NCI-H526 treated with DMSO at 0.1 percent for 48 hours (cell line): ENCODE results near the gene RNF148.
"Not testable (repeated sequence)": the region's sequence is repeated elsewhere in the genome, so short reads cannot be mapped to it uniquely, and the experiment has no call there.

ENCODE experiments used
- DNase-seq: peaks from one replicate; lab custom pipeline; 2025; lab: John Stamatoyannopoulos, UW

RNF148 gene

DNA sequence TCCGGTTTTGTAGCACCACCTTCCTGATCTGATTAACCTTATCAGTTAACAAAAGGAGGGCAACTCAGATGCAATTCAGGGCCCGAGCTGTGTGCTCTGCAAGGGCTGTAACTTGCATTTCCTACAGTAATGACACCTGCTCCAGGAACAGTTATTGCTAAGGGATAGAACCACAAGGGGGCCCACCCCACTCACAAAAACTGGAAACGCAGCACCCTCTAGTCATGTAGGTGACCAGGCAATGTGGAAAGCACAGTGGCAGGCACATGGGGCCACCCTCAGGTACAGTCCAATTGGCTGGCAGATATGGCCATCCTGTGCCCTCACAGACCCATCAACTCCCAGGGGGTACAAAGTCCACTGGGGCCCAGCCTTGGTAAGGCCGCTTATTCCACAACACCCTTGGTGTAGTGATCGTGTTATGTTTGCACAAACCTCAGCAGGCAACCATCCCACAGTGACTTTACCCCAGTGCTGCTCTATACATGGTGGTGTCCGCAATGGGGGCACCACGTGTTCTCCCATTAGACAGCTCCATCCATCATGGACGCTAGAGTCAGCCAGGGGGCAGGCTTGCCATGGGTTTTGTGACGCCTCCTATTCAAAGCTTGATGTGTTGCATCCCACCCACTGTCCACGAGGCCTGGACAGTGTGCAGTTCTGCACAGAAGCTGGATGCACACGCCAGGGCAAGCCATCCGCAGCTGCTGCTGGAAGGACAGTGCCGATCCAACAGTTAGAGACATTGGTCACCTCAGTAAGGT is 13.2 kb downstream of the RNF148 start:
- no peak for DNase-seq

DNA sequence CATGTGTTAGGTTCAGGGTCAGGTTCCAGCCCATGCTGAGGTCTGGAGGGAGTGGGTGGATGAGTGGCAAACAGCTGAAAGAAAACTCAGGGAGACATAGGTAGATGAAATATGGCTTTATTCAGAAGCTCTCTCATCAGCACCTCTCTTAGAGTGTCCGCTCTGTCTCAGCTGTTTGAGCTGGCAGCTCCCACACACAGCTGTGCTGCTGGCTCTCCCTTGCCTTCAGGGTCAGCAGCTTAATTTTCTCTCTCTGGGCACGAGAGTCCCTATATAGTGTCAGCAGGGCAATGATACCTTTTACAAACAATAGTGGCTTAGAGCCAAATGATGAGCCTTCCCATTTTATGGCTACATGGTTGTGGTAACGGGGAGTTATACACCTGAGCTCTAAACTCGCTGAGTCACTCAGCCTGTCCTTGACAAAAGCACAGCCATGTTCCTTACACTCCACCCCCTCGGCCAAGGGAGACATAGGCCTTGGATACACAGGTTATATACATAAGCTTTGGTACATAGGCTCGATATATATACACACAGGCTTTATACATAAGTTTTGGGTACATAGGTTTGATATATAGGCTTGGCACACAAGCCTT is 14.2 kb downstream of the RNF148 start:
- no peak for DNase-seq

DNA sequence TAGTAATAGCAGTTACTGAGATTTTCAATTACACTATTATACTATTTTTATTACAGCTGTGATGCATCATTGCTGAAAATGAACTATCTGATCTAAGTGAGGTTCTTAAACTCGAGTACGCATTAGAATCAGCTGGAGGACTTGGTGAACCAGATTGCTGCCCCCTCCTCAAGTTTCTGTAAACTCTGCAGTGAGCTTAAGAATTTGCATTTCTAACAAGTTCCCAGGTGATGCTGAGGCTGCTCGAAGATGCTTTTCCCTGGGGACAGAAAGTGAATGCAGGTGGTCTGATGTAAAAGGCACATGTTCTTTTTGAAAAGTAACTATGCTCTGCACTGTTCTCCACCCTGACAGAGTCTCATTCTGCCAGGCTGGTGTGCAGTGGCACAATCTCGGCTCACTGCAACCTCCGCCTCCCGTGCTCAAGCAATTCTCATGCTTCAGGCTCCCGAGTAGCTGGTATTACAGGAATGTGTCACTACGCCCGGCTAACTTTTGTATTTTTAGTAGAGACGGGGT is 16.3 kb downstream of the RNF148 start:
- no peak for DNase-seq

DNA sequence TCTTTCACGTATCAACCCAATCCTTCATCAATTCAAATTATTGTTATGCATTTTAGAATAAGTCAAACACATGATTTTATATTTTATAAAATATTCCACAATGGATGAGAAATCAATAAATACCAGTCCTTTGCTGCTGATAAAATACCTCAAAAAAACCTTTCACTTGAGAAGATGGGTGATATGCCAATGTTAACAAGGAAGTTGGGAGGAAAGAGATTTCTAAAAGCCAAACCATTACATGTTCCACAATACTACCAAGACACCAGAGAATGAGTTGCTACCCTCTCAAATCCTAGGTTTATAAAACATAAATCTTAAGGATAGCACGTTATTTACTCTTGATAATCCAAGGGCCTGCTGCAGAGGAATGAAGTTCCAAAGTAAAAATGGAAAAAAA is 18.2 kb downstream of the RNF148 start:
- no peak for DNase-seq

DNA sequence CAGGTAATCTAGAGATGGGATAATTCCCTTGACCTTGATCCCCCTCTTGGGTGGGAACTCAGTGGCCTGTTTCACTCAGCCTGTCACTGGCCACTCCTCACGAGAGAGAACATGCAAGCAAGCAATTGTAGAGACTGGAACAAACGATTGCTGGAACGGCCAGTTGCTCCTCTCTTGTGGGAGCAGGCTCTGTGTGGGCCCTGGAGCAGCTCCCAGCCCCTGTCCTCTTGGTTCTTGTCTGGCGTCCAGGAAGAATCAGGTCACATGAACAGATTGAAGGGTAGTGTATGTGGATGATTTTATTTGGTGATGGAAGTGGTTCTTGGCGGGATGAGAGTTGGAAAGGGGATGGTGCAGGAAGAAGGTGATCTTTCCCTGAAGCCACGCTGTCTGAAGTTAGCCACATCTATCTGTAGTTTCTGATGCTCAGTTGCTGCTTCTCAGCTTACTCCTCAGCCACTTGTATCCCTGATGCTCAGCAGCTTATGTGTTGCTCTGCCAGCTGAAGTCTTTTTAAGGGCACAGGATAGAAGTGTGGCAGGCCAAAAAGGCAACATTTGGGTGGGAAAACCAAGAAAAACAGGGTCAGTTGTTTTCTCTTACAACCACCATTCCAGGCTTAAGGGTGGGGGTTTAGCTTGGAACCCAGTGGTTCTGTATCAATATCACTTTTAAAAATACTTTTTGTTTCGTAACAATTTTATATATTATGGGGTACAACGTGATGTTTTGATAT is 19.7 kb downstream of the RNF148 start:
- no peak for DNase-seq

DNA sequence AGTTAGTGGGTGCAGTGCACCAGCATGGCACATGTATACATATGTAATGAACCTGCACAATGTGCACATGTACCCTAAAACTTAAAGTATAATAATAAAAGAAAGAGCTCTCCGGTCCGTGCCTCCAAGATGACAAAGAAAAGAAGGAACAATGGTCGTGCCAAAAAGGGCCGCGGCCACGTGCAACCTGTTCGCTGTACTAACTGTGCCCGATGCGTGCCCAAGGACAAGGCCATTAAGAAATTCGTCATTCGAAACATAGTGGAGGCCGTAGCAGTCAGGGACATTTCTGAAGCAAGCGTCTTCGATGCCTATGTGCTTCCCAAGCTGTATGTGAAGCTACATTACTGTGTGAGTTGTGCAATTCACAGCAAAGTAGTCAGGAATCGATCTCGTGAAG is 21.5 kb downstream of the RNF148 start:
- not testable (repeated sequence) for DNase-seq

DNA sequence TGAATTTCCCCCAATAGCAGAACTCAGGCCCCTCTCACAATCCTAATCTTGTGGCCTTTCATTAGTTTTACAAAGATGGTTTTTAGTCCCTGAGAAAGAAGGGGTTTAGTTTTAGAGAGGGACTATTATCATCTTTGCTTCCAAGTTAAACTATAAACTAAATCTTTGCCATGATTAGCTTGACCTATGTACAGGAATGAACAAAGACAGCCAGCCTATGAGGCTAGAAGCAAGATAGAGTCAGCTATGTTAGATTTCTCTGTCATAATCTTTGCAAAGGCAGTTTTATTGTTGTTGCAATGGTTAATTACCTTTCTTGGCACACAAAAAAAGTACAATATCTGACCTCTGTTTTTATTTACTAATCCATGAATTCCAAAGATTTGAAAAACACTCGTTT is 22.9 kb downstream of the RNF148 start:
- no peak for DNase-seq

DNA sequence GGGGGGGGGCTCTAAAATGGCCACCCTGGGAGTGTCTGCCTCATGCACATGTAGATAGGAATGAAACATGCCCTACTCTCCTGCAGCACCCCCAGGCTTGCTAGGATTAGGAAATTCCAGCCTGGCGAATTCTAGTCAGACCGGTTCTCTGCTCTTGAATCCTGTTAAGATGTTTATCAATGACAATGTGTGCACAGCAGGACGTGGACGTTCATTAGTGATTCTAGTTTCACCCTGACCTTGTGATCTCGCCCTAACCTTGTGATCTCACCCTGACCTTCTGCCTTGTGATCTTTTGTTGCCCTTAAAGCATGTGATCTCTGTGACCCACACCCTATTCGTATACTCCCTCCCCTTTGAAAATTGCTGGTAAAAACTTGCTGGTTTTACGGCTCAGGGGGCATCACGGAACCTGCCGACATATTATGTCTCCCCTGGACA is 23.4 kb downstream of the RNF148 start:
- peak; percentile 16 for DNase-seq

DNA sequence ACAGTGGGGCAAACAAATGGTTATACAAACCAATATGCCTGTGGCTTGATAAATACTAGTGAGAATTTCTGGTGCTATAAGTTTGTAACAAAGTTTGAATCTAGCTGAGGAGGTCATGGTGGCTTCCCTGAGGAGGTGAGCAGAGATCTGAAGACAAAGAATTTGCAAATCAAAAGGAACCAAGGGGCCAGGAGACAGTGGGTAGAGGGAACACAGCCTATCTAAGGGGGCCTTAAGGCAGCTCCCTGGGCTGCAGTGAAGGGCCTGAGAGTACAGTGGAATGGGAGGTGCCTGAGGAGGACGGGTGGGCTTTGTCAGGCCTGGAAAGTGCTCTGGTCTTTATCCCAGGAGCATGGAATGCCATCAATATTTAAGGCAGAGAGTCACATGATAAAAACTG is 25.6 kb downstream of the RNF148 start:
- no peak for DNase-seq

DNA sequence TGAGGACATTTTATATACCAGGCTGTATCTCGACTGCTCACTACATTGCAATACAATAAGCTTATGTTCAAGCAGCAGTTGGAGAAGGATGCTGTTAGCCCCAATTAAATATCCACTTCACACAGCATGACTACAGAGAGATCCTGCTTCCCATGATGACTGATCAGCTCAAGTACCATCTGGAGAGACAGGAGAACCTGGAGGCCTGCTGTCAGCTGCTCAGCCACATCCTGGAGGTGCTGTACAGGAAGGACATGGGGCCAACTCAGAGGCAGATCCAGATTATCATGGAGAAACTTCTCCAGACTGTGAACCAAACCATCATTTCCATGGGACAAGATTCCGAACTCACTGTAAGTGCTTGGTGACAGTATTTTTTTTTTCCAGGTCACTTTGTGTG is 26.3 kb downstream of the RNF148 start:
- no peak for DNase-seq

DNA sequence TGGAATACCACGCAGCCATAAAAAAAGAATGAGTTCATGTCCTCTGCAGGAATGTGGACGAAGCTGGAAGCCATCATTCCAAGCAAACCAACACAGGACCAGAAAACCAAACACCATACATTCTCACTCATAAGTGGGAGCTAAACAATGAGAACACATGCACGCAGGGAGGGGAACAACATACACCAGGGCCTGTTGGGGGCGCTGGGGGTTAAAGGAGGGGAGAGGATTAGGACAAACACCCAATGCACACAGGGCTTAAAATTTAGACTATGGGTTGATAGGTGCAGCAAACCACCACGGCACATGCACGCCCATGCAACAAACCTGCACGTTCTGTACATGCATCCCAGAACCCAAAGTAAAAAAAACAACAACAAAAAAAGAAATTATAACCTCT is 27.1 kb downstream of the RNF148 start:
- DNase-seq: no peak

DNA sequence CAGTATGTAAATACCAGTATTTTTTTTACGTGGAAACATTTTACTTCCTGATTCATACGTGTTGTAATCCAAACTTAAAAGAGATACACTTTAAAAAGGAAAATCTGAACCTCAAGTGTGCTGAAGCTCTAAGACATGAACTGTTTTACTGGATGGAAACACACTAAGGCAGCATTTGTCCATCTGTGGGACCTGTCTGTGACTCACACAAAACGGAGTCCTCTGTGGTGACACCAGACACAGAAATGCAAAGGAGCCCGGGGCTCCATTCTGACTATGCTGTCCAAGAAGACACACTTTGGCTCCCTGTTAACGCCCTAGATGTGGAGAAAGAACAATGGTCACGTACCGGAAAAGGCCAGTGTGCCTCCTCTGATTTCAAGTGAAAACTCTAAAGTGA is 27.7 kb downstream of the RNF148 start:
- no peak for DNase-seq

DNA sequence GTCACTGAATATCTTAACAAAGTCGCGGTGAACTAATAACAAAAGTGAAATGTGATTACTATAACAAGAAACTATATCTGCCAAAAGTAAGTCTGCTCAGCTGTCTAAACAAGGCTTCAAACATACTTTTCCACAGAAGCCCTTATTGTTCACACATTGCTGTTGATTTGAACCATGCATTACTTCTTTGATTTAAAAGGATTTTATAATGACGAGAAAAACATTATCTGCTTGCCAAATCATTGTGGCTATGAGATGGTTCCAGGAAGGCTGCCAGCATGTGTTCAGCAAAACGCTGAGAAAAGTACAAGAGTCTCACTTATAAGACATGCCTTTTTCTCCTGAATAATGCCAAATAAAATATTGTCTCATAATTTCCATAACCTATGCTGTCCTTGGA is 28.2 kb downstream of the RNF148 start:
- no peak for DNase-seq

DNA sequence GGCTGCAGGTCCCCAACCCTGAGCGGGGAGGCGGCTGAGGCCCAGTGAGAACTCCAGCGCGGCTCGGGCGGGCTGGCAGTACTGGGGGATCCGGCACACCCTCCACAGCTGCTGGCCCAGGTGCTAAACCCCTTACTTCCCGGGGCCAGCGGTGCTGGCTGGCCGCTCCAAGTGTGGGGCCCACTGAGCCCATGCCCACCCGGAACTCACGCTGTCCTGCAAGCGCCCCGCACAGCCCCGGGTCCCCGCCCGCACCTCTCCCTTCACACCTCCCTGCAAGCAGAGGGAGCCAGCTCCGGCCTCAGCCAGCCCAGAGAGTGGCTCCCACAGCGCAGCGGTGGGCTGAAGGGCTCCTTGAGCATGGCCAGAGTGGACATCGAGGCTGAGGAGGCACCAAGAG is 28.8 kb downstream of the RNF148 start:
- no peak for DNase-seq

DNA sequence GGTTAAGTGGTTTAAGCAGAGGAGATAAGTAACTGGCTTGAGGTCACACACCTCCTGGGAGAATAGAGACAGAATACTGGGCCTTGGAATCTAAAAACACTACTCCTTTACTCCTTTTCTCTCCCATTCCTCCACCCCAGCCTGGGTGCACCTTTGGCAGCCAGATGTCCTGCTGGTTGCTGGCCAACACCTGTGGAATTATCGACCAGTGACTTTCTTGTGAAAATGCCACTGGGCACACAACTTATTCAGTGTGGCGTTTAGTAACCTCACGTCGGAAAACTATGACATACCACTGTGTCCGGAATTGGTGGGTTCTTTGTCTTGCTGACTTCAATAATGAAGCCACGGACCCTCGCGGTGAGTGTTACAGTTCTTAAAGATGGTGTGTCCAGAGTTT is 30.2 kb downstream of the RNF148 start:
- no peak for DNase-seq

DNA sequence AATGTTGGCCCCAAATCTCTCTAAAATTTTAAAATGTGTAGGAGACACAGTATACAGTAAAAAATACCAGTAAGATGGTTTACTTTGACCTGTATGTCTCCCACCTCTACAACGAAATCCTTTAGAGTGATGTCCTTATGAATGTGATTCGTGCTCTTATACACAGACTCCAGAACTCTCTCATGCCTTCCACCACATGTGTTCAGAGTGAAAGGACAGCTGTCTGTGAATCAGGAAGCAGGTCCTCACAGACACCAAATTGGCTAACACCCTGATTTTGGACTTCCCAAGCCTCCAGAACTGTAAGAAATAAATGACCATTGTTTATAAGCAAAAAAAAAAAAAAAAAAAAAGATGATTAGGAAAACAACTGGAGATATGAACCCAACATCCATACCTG is 39.0 kb downstream of the RNF148 start:
- no peak for DNase-seq

DNA sequence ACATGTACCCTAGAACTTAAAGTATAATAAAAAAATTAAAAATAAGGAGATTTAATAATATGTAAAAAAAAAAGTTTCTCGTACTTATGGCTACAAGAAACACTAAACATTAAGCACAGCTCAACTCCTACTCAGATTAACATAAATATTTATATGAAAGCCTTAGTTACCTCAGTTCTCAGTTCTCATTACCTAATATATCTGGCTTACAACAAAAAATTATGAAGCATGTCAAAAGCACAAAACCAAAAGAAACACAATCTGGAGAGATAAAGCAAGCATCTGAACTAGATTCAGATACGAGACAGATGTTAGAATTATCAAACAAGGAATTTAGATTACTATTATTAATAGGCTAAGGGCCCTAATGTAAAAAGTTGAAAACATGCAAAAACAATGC is 43.9 kb downstream of the RNF148 start:
- DNase-seq: no peak

DNA sequence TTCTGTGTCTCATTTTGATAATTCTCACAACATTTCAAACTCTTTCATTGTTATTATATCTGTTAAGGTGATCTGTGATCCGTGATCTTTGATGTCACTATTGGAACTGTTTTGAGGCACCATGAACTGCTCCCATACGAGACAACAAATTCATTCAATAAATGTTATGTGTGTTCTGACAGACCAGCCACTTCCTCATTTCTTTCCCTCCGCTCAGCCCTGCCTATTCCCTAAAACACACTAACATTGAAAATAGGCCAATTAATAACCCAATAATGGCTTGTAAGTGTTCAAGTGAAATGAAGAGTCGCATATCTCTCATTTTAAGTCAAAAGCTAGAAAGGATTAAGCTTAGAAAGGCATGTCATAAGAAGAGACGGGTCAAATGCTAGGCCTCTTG is 49.0 kb downstream of the RNF148 start:
- no peak for DNase-seq

DNA sequence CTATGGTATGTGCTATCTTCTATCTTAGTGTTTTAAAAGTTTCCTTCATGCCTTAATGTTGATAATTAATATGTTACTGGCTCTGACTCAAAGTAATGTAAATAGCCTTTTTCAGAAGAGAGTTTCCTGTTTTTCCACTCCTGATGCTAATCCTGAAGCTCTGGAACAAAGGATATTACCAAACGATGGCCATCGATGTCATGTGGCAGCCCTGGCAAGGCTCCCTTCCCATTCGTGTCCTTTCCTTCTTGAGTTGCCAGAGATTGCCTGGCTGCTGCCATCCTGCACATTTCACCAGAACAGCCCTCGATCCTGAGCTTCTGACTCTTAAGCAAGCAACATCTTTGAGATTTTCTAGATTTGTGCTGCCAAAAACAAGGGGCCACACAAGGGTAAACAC is 49.8 kb downstream of the RNF148 start:
- DNase-seq: no peak
